Measurements from ENCODE around the gene ATG14.
"Not testable (repeated sequence)": the region's sequence is repeated elsewhere in the genome, so short reads cannot be mapped to it uniquely, and the experiment has no call there.

The ATG14 gene

GRCh38 chr14:55433880-55434804 is 22.5 kb upstream of the ATG14 start:
- no peak for DNase-seq (ENCODE audit: low read depth)

GRCh38 chr14:55432628-55433027 is 21.0 kb upstream of the ATG14 start:
- no peak for DNase-seq (ENCODE audit: low read depth)

GRCh38 chr14:55430024-55430690 is 18.5 kb upstream of the ATG14 start:
- peak; percentile 49 for DNase-seq (ENCODE audit: low read depth)

- no peak for DNase-seq (ENCODE audit: low read depth)
Measured at GRCh38 chr14:55427439-55427838, 15.8 kb upstream of the ATG14 start.

GRCh38 chr14:55426891-55427290 is 15.3 kb upstream of the ATG14 start:
- DNase-seq (ENCODE audit: low read depth), result no peak

GRCh38 chr14:55425091-55425490 is 13.5 kb upstream of the ATG14 start:
- no peak for DNase-seq (ENCODE audit: low read depth)

GRCh38 chr14:55423969-55424368 is 12.3 kb upstream of the ATG14 start:
- no peak for DNase-seq (ENCODE audit: low read depth)

GRCh38 chr14:55422338-55422737 is 10.7 kb upstream of the ATG14 start:
- DNase-seq (ENCODE audit: low read depth), result not testable (repeated sequence)

GRCh38 chr14:55419663-55420062 is 8.0 kb upstream of the ATG14 start:
- DNase-seq (ENCODE audit: low read depth), result no peak

- no peak for DNase-seq (ENCODE audit: low read depth)
Measured at GRCh38 chr14:55418411-55418810, 6.8 kb upstream of the ATG14 start.

GRCh38 chr14:55417955-55418354 is 6.3 kb upstream of the ATG14 start:
- no peak for DNase-seq (ENCODE audit: low read depth)

- DNase-seq (ENCODE audit: low read depth), result no peak
Measured at GRCh38 chr14:55416866-55417265, 5.2 kb upstream of the ATG14 start.

- DNase-seq (ENCODE audit: low read depth), result no peak
Measured at GRCh38 chr14:55414551-55414950, 2.9 kb upstream of the ATG14 start.

- no peak for DNase-seq (ENCODE audit: low read depth)
Measured at GRCh38 chr14:55412676-55413075, 1.0 kb upstream of the ATG14 start.

GRCh38 chr14:55410876-55411275 is 754 bp downstream of the ATG14 start:
- no peak for DNase-seq (ENCODE audit: low read depth)

- DNase-seq (ENCODE audit: low read depth), result no peak
Measured at GRCh38 chr14:55404173-55404854, 7.3 kb downstream of the ATG14 start.

- no peak for DNase-seq (ENCODE audit: low read depth)
Measured at GRCh38 chr14:55401751-55402150, 9.9 kb downstream of the ATG14 start.

- no peak for DNase-seq (ENCODE audit: low read depth)
Measured at GRCh38 chr14:55399852-55400251, 11.8 kb downstream of the ATG14 start.

GRCh38 chr14:55399183-55399582 is 12.4 kb downstream of the ATG14 start:
- DNase-seq (ENCODE audit: low read depth), result no peak

- peak; percentile 79 for DNase-seq (ENCODE audit: low read depth)
Measured at GRCh38 chr14:55398679-55399078, 13.0 kb downstream of the ATG14 start.

GRCh38 chr14:55389330-55389729 is 22.3 kb downstream of the ATG14 start:
- peak; percentile 43 for DNase-seq (ENCODE audit: low read depth)

- DNase-seq (ENCODE audit: low read depth), result peak; percentile 49
Measured at GRCh38 chr14:55388160-55388559, 23.5 kb downstream of the ATG14 start.

GRCh38 chr14:55387121-55387520 is 24.5 kb downstream of the ATG14 start:
- DNase-seq (ENCODE audit: low read depth), result no peak

All from GM04504 (cell line).